Measurements from ENCODE around the gene NPAS2.

GRCh38 chr2:100880036-100880435 is 60.1 kb downstream of the NPAS2 start:
- no peak for TF ChIP-seq CTCF (conservative IDR thresholded peaks at IDR 0.05 in 1 of 2, IDR thresholded peaks at IDR 0.05 in 1 of 2; ENCODE audit: extremely low read depth in 1 of 2, insufficient read depth in 1 of 2, low read depth in 1 of 2, low read length in 2 of 2)
- TF ChIP-seq EZH2 (IDR thresholded peaks at IDR 0.05; ENCODE audit: borderline replicate concordance, low read length) = no peak

All from mammary epithelial cell (primary cell).